GM21576 (cell line): ENCODE measurements around the gene BEX3.
"Not testable (repeated sequence)": the region's sequence is repeated elsewhere in the genome, so short reads cannot be mapped to it uniquely, and the experiment has no call there.

Source experiments
- ATAC-seq: cut with Tn5 transposase; IDR thresholded peaks from one replicate; pipeline ENCODE4 v1.9.1; 2021; ENCODE audit warnings: mild to moderate bottlenecking, moderate library complexity; ENCODE audit not compliant: unreplicated experiment

Gene BEX3

GRCh38 chrX:103378990-103379389 is 2.7 kb downstream of the BEX3 start:
- no peak for ATAC-seq

- ATAC-seq = no peak
These were observed 6.5 kb downstream of the BEX3 start for GRCh38 chrX:103382877-103383276.

GRCh38 chrX:103384672-103385071 is 8.3 kb downstream of the BEX3 start:
- ATAC-seq = no peak

GRCh38 chrX:103385283-103385830 is 9.0 kb downstream of the BEX3 start:
- not testable (repeated sequence) for ATAC-seq

GRCh38 chrX:103386332-103386731 is 10.0 kb downstream of the BEX3 start:
- ATAC-seq = no peak

- no peak for ATAC-seq
These were observed 17.1 kb downstream of the BEX3 start for GRCh38 chrX:103393487-103393886.

- ATAC-seq = no peak
These were observed 19.8 kb downstream of the BEX3 start for GRCh38 chrX:103396186-103396585.

GRCh38 chrX:103396660-103397059 is 20.3 kb downstream of the BEX3 start:
- no peak for ATAC-seq

- no peak for ATAC-seq
These were observed 21.4 kb downstream of the BEX3 start for GRCh38 chrX:103397707-103398106.

GRCh38 chrX:103398421-103398864 is 22.1 kb downstream of the BEX3 start:
- no peak for ATAC-seq

GRCh38 chrX:103399744-103400143 is 23.4 kb downstream of the BEX3 start:
- ATAC-seq = no peak

- no peak for ATAC-seq
These were observed 24.6 kb downstream of the BEX3 start for GRCh38 chrX:103400931-103401330.

GRCh38 chrX:103404231-103405008 is 28.1 kb downstream of the BEX3 start:
- peak; percentile 94 for ATAC-seq

GRCh38 chrX:103405009-103405333 is 28.6 kb downstream of the BEX3 start:
- no peak for ATAC-seq

- no peak for ATAC-seq
These were observed 29.9 kb downstream of the BEX3 start for GRCh38 chrX:103406256-103406655.

GRCh38 chrX:103407776-103408175 is 31.4 kb downstream of the BEX3 start:
- no peak for ATAC-seq

GRCh38 chrX:103411721-103412120 is 35.4 kb downstream of the BEX3 start:
- not testable (repeated sequence) for ATAC-seq

GRCh38 chrX:103413705-103414387 is 37.5 kb downstream of the BEX3 start:
- no peak for ATAC-seq

- ATAC-seq = no peak
These were observed 38.2 kb downstream of the BEX3 start for GRCh38 chrX:103414561-103414960.

- no peak for ATAC-seq
These were observed 38.7 kb downstream of the BEX3 start for GRCh38 chrX:103415068-103415467.

- ATAC-seq = no peak
These were observed 39.2 kb downstream of the BEX3 start for GRCh38 chrX:103415528-103415927.

- no peak for ATAC-seq
These were observed 41.0 kb downstream of the BEX3 start for GRCh38 chrX:103417370-103417769.
